ENCODE results near the gene DEFB131B. TPM values are rescaled to one million over a fixed set of nuclear protein-coding genes. Genes with fewer than 3 reads are reported as not detected.

The DEFB131B gene
- total RNA-seq, 1 experiment from 2014 or later = not detected

GRCh38 chr11:71927820-71928736 is 49.8 kb downstream of the DEFB131B start, which contains the start of gene XNDC1N:
Gene XNDC1N, minus strand, starts transcription at chr11:71928594. Its CDS starts 5,241 bp downstream, at chr11:71923353.
- H3K9me3 ChIP-seq = no peaks in the 10 kb centered on the region
- H3K4me1 ChIP-seq = peaks cover 9% of the 10 kb centered on the region
- intact Hi-C loops (cut with micrococcal nuclease; ENCODE audit: unreplicated experiment) = loop anchor here (1.0 kb wide), 3 partner anchors 17 to 64 kb away; no protein-coding TSS in a partner anchor
- no peaks in the 10 kb centered on the region for H3K36me3 ChIP-seq (ENCODE audit: control insufficient read depth, insufficient read depth, low read length)
- peak within 1 kb of the TSS; percentile 99 for H3K27ac Mint-ChIP-seq (ENCODE audit: unreplicated experiment)
- peaks cover 27% of the 10 kb centered on the region for H3K36me3 Mint-ChIP-seq (ENCODE audit: insufficient read depth, unreplicated experiment)
- H3K4me3 ChIP-seq (ENCODE audit: low read depth, low read length) = peak within 1 kb of the TSS; percentile 74
- H3K27me3 ChIP-seq (replicated peaks; ENCODE audit: control insufficient read depth, insufficient read depth, low read length) = no peaks in the 10 kb centered on the region
- no peak for TF ChIP-seq CTCF (IDR thresholded peaks at IDR 0.05; ENCODE audit: insufficient read depth in 1 of 2, low read depth in 1 of 2, low read length in 1 of 2, severe bottlenecking in 1 of 2, unreplicated experiment in 1 of 2)
- BruUV-seq (replicated peaks) = TSS peak; percentile 68
- DNase-seq = peak; percentile 80 to 91
- no peaks in the 10 kb centered on the region for H3K9me3 Mint-ChIP-seq (ENCODE audit: unreplicated experiment)
- H3K27me3 Mint-ChIP-seq (ENCODE audit: insufficient read depth, unreplicated experiment) = no peaks in the 10 kb centered on the region
- ChIA-PET CTCF (interaction anchor here (1.0 to 3.3 kb wide), 7 partner anchors 16 to 519 kb away, joined by 5 to 15 read pairs (median 8); partner anchors contain the start of gene CLPB), POLR2A (interaction anchor here (0.6 to 2.2 kb wide), 7 partner anchors 17 to 475 kb away, joined by 3 to 41 read pairs (median 3); partner anchors contain the start of genes ANAPC15 and NADSYN1)
- peak within 1 kb of the TSS; percentile 90 for H3K4me3 Mint-ChIP-seq (ENCODE audit: unreplicated experiment)
- H3K4me1 Mint-ChIP-seq (ENCODE audit: low read depth, unreplicated experiment) = peaks cover 10% of the 10 kb centered on the region

GRCh38 chr11:71928737-71929443 is 50.6 kb downstream of the DEFB131B start, which contains the start of gene RNF121:
Gene RNF121, plus strand, starts transcription at chr11:71929046. Its CDS starts 16 bp downstream, at chr11:71929062.
- Mint-ChIP-seq H3K4me1 (ENCODE audit: low read depth, unreplicated experiment) (peaks cover 15% of the 10 kb centered on the region), H3K36me3 (ENCODE audit: insufficient read depth, unreplicated experiment) (peaks cover 27% of the 10 kb centered on the region), H3K9me3 (ENCODE audit: unreplicated experiment) (no peaks in the 10 kb centered on the region), H3K27ac (ENCODE audit: unreplicated experiment) (peak within 1 kb of the TSS; percentile 99), H3K4me3 (ENCODE audit: unreplicated experiment) (peak within 1 kb of the TSS; percentile 90), H3K27me3 (ENCODE audit: insufficient read depth, unreplicated experiment) (no peaks in the 10 kb centered on the region)
- H3K4me1 ChIP-seq = peaks cover 9% of the 10 kb centered on the region
- ChIA-PET POLR2A (interaction anchor here (0.7 to 2.2 kb wide), 7 partner anchors 16 to 476 kb away, joined by 3 to 41 read pairs (median 3); partner anchors contain the start of gene NADSYN1), CTCF (interaction anchor here (0.6 to 3.3 kb wide), 7 partner anchors 15 to 506 kb away, joined by 3 to 15 read pairs (median 5); partner anchors contain the start of gene CLPB)
- H3K36me3 ChIP-seq (ENCODE audit: control insufficient read depth, insufficient read depth, low read length) = no peaks in the 10 kb centered on the region
- no peaks in the 10 kb centered on the region for H3K9me3 ChIP-seq
- intact Hi-C loops (cut with micrococcal nuclease; ENCODE audit: unreplicated experiment) = loop anchor here (1.0 kb wide), 3 partner anchors 18 to 65 kb away; no protein-coding TSS in a partner anchor
- BruUV-seq (replicated peaks) = no TSS peak
- DNase-seq = peak; percentile 99 to 100
- H3K4me3 ChIP-seq (ENCODE audit: low read depth, low read length) = peak within 1 kb of the TSS; percentile 74
- TF ChIP-seq CTCF (IDR thresholded peaks at IDR 0.05; ENCODE audit: insufficient read depth in 1 of 2, low read depth in 1 of 2, low read length in 1 of 2, severe bottlenecking in 1 of 2, unreplicated experiment in 1 of 2) = no peak
- H3K27me3 ChIP-seq (replicated peaks; ENCODE audit: control insufficient read depth, insufficient read depth, low read length) = no peaks in the 10 kb centered on the region
